SK-N-SH (cell line): ENCODE data around the gene ATOSA. TPM values are rescaled to one million over a fixed set of nuclear protein-coding genes. Genes with fewer than 3 reads are reported as not detected.

Source experiments
- CTCF ChIA-PET: fragments of 300-600, 350-600 bp; formaldehyde crosslinking; extraction: SDS; loops from one replicate; lab custom pipeline; 2021; lab: Yijun Ruan, JAX
- POLR2A ChIA-PET: fragments of 350-600 bp; sonication (Branson Sonifier 250); formaldehyde crosslinking; extraction: SDS; loops from one replicate; lab custom pipeline; 2020; ENCODE audit warnings: antibody characterized with exemption, inconsistent platforms; lab: Yijun Ruan, JAX
- DNase-seq: peaks from one replicate; pipeline ENCODE4 v3.0.0; 2012
- H2AFZ ChIP-seq: fragments of 200-600 bp; sonication (generic); 2 replicates; pipeline ENCODE4 v1.8.1; 2016; ENCODE audit warnings: antibody characterized with exemption, mild to moderate bottlenecking, low read depth
- H3F3A ChIP-seq: fragments of 200-600 bp; sonication (generic); replicated peaks from 2 replicates; pipeline ENCODE3; 2016; ENCODE audit warnings: antibody characterized with exemption, mild to moderate bottlenecking; ENCODE audit not compliant: insufficient read depth
- H3K27ac ChIP-seq, 2 experiments: fragments of 200-500 bp in 1 of 2; fragments of 200-600 bp in 1 of 2; sonication (Bioruptor generic) in 1 of 2; sonication (generic), shearing (Covaris generic) in 1 of 2; 2 replicates each; pipeline versions ENCODE4 v1.5.1 to v1.6.1; 2014 to 2016; ENCODE audit warnings: low read depth in 2 of 2, inconsistent platforms in 1 of 2, low read length in 1 of 2, mild to moderate bottlenecking in 1 of 2, mixed read lengths in 1 of 2
- H3K27me3 ChIP-seq: fragments of 200-600 bp; sonication (generic), shearing (Covaris generic); 2 replicates; pipeline ENCODE4 v1.6.1; 2016; ENCODE audit warnings: mixed run types; ENCODE audit not compliant: insufficient read depth
- H3K36me3 ChIP-seq, 2 experiments: fragments of 200-500 bp in 1 of 2; fragments of 200-600 bp in 1 of 2; sonication (Bioruptor generic) in 1 of 2; sonication (generic) in 1 of 2; replicated peaks in 1 of 2; 2 replicates each; pipeline versions ENCODE3 to v1.5.1; 2014 to 2016; ENCODE audit warnings: low read length in 1 of 2, mild to moderate bottlenecking in 1 of 2; ENCODE audit not compliant: insufficient read depth in 2 of 2, control insufficient read depth in 1 of 2
- H3K4me1 ChIP-seq, 2 experiments: fragments of 200-500 bp in 1 of 2; fragments of 200-600 bp in 1 of 2; sonication (Bioruptor generic) in 1 of 2; sonication (generic), shearing (Covaris generic) in 1 of 2; 2 replicates each; pipeline versions ENCODE4 v1.5.1 to v1.6.1; 2014 to 2016; ENCODE audit warnings: low read depth in 1 of 2, low read length in 1 of 2, mixed run types in 1 of 2; ENCODE audit not compliant: insufficient read depth in 2 of 2, control insufficient read depth in 1 of 2
- H3K4me2 ChIP-seq: fragments of 200-600 bp; sonication (generic), shearing (Covaris generic); 2 replicates; pipeline ENCODE4 v1.6.1; 2017; ENCODE audit warnings: mixed run types
- H3K4me3 ChIP-seq, 2 experiments: fragments of 200-500 bp in 1 of 2; fragments of 200-600 bp in 1 of 2; sonication (Bioruptor generic) in 1 of 2; sonication (generic), shearing (Covaris generic) in 1 of 2; 2 replicates each; pipeline versions ENCODE4 v1.5.1 to v1.8.1; 2014 to 2016; ENCODE audit warnings: low read depth in 2 of 2, inconsistent platforms in 1 of 2, low read length in 1 of 2, mild to moderate bottlenecking in 1 of 2, mixed read lengths in 1 of 2, moderate library complexity in 1 of 2
- H3K79me2 ChIP-seq: fragments of 200-600 bp; sonication (generic); 2 replicates; pipeline ENCODE4 v1.8.1; 2017; ENCODE audit warnings: mild to moderate bottlenecking; ENCODE audit not compliant: insufficient read depth
- H3K9ac ChIP-seq: fragments of 200-600 bp; sonication (generic); 2 replicates; pipeline ENCODE4 v1.6.1; 2017; ENCODE audit warnings: mixed run types
- H3K9me2 ChIP-seq: fragments of 200-600 bp; sonication (generic); 2 replicates; pipeline ENCODE4 v1.6.1; 2017; ENCODE audit warnings: mixed run types
- H3K9me3 ChIP-seq: fragments of 200-600 bp; sonication (generic); 2 replicates; pipeline ENCODE4 v1.6.1; 2017; ENCODE audit warnings: mixed run types, mild to moderate bottlenecking, moderate library complexity
- H4K20me1 ChIP-seq: fragments of 200-600 bp; sonication (generic); 2 replicates; pipeline ENCODE4 v1.6.1; 2017; ENCODE audit warnings: mild to moderate bottlenecking, mixed run types; ENCODE audit not compliant: insufficient read depth
- FOSL2 ChIP-seq: IDR thresholded peaks from 2 replicates; pipeline ENCODE4 v1.4.0; 2012; ENCODE audit warnings: low read depth, mild to moderate bottlenecking, moderate library complexity, borderline replicate concordance
- MXI1 ChIP-seq: IDR thresholded peaks from 2 replicates; pipeline ENCODE4 v1.6.1; 2012; ENCODE audit warnings: mild to moderate bottlenecking, low read depth, low read length, improper control_type of control experiment
- NFIC ChIP-seq: IDR thresholded peaks from 2 replicates; pipeline ENCODE4 v1.4.0; 2012; ENCODE audit warnings: borderline replicate concordance
- REST ChIP-seq: IDR thresholded peaks from 2 replicates; pipeline ENCODE4 v1.6.1; 2012; ENCODE audit warnings: mild to moderate bottlenecking, low read depth, low read length, moderate library complexity
- SIN3A ChIP-seq: IDR thresholded peaks from 2 replicates; pipeline ENCODE4 v1.6.1; 2012; ENCODE audit warnings: low read depth, mild to moderate bottlenecking, low read length, moderate library complexity, borderline replicate concordance
- SMC3 ChIP-seq: IDR thresholded peaks from 2 replicates; pipeline ENCODE4 v1.6.1; 2012; ENCODE audit warnings: low read depth, low read length, improper control_type of control experiment
- TCF12 ChIP-seq: IDR thresholded peaks from 2 replicates; pipeline ENCODE4 v1.4.0; 2012
- YY1 ChIP-seq: IDR thresholded peaks from 2 replicates; pipeline ENCODE4 v1.4.0; 2012; ENCODE audit warnings: low read depth, mild to moderate bottlenecking
- WGBS: methylation state at CpG from one replicate; pipeline ENCODE4 v1.1.6; 2017; ENCODE audit warnings: low lambda C conversion rate; 5-methylcytosine and 5-hydroxymethylcytosine counted together
- polyA plus RNA-seq, 3 experiments: library from polyadenylated mRNA; depleted of rRNA; stranded (reverse); fragments of >200 nt; gene quantifications; 2 replicates each; pipeline ENCODE4 v1.2.3, GENCODE V29; 2012
- TF ChIP-seq, protein P1 (sequence below): IDR thresholded peaks from 2 replicates; pipeline ENCODE4 v1.4.0; 2012; ENCODE audit warnings: low read depth, borderline replicate concordance
- TF ChIP-seq, protein P2 (sequence below): fragments of 150-350 bp; IDR thresholded peaks from 2 replicates; pipeline ENCODE4 v1.6.1; 2016; ENCODE audit warnings: mild to moderate bottlenecking, low read depth, low read length

The ATOSA gene
- polyA plus RNA-seq, 1 of the 3 experiments (the other 2 are of a cell fraction), result 7.4 TPM

DNA sequence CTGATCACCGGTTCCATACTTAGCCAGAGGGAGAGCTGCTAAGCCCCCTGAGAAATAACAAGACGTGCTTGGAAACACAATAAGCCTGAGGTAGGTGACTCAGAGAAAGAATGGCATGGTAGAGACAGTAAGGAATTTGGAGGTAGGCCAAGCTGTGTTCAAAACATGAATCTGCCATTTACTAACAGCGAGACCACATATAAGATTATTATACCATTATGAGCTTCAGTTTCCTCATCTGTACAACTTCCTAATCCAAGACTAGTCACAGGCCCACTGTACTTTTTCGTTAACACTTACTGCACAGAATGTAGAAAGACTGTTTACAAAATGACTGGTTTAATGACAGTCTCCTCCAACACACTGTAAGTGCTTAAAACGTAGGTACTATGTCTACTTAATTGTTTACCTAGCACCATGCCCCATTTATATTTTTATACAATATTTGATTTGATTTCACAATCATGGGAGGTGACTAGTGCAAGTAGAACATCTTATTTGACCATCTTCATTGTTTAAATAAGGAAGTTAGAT lies 25.7 kb downstream of the ATOSA start:
- WGBS, result 40% methylated on average over 5 of the region's 5 CpGs
- H3K27me3 ChIP-seq, result no peaks in the 10 kb centered on the region
- ChIA-PET POLR2A (no interaction called here), CTCF (no interaction called here)
- no peak overlapping the region for H3K4me3 ChIP-seq
- no peaks in the 10 kb centered on the region for H3K9me3 ChIP-seq
- no peaks in the 10 kb centered on the region for H3K79me2 ChIP-seq
- TF ChIP-seq NFIC, result peak; percentile 52
- TF ChIP-seq REST, result no peak
- peak; percentile 5; the same call in 1 of the 2 replicates for TF ChIP-seq TCF12
- no peak for TF ChIP-seq MXI1
- peak; percentile 41; the same call in 1 of the 2 replicates for TF ChIP-seq FOSL2
- H3F3A ChIP-seq, result peaks cover 20% of the 10 kb centered on the region
- H3K36me3 ChIP-seq, result peaks cover 0 to 9% of the 10 kb centered on the region in 2 experiments
- peak overlapping the region; percentile 70; the same call in 1 of the 2 replicates for H3K9ac ChIP-seq
- no peaks in the 10 kb centered on the region for H4K20me1 ChIP-seq
- peak overlapping the region; percentile 75; the same call in 1 of the 2 replicates for H3K4me2 ChIP-seq
- H3K4me1 ChIP-seq, result peaks cover 17 to 18% of the 10 kb centered on the region in 2 experiments; a peak in 3 of 4 replicates
- no peak overlapping the region for H2AFZ ChIP-seq
- peak overlapping the region; percentile 81 to 98 for H3K27ac ChIP-seq
- no peaks in the 10 kb centered on the region for H3K9me2 ChIP-seq
- no peak for DNase-seq

DNA sequence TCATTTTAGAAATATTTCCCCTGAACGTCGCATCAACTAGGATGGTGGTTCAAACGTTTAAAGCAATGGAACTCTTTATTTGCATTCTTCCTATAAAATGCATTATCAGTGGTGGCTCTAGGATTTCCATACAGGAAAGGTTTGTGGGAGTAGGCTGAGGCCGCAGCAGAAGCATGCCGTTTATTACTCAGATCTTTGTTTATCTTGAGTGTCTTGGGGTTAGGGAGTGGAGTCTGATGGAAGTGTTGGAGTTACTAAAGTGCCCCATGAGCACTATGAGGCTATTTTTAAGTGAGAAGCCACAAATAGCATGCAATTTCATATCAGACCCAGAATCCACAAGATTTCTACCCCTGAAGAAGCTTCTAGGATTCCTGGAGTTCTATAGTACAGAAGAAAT lies 26.2 kb downstream of the ATOSA start:
- ChIA-PET POLR2A (no interaction called here), CTCF (interaction anchor here (1.1 to 1.7 kb wide), 2 partner anchors 246 to 396 kb away, joined by 3 to 4 read pairs; no protein-coding TSS in a partner anchor)
- H2AFZ ChIP-seq, result peak overlapping the region; percentile 84; the same call in 1 of the 2 replicates
- H3K79me2 ChIP-seq, result no peaks in the 10 kb centered on the region
- 38% methylated on average over 5 of the region's 5 CpGs for WGBS
- no peaks in the 10 kb centered on the region for H3K9me3 ChIP-seq
- peak overlapping the region; percentile 75; the same call in 1 of the 2 replicates for H3K4me2 ChIP-seq
- H3K27me3 ChIP-seq, result no peaks in the 10 kb centered on the region
- no peaks in the 10 kb centered on the region for H4K20me1 ChIP-seq
- H3K4me3 ChIP-seq, result no peak overlapping the region
- peaks cover 17 to 18% of the 10 kb centered on the region in 2 experiments; a peak in 3 of 4 replicates for H3K4me1 ChIP-seq
- H3K36me3 ChIP-seq, result peaks cover 0 to 9% of the 10 kb centered on the region in 2 experiments
- no peak for DNase-seq
- H3K27ac ChIP-seq, result peak overlapping the region; percentile 81 to 98
- TF ChIP-seq, protein P1, sequence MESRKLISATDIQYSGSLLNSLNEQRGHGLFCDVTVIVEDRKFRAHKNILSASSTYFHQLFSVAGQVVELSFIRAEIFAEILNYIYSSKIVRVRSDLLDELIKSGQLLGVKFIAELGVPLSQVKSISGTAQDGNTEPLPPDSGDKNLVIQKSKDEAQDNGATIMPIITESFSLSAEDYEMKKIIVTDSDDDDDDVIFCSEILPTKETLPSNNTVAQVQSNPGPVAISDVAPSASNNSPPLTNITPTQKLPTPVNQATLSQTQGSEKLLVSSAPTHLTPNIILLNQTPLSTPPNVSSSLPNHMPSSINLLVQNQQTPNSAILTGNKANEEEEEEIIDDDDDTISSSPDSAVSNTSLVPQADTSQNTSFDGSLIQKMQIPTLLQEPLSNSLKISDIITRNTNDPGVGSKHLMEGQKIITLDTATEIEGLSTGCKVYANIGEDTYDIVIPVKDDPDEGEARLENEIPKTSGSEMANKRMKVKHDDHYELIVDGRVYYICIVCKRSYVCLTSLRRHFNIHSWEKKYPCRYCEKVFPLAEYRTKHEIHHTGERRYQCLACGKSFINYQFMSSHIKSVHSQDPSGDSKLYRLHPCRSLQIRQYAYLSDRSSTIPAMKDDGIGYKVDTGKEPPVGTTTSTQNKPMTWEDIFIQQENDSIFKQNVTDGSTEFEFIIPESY, result no peak
- no peak for TF ChIP-seq SMC3
- no peak for TF ChIP-seq MXI1
- TF ChIP-seq REST, result no peak
- no peak for TF ChIP-seq YY1
- TF ChIP-seq TCF12, result no peak
- no peak for TF ChIP-seq SIN3A
- TF ChIP-seq, protein P2, sequence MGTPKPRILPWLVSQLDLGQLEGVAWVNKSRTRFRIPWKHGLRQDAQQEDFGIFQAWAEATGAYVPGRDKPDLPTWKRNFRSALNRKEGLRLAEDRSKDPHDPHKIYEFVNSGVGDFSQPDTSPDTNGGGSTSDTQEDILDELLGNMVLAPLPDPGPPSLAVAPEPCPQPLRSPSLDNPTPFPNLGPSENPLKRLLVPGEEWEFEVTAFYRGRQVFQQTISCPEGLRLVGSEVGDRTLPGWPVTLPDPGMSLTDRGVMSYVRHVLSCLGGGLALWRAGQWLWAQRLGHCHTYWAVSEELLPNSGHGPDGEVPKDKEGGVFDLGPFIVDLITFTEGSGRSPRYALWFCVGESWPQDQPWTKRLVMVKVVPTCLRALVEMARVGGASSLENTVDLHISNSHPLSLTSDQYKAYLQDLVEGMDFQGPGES, result no peak
- H3K9me2 ChIP-seq, result no peaks in the 10 kb centered on the region
- H3F3A ChIP-seq, result peaks cover 20% of the 10 kb centered on the region
- peak overlapping the region; percentile 70; the same call in 1 of the 2 replicates for H3K9ac ChIP-seq
